Tibial nerve (tissue), 4 donors: ENCODE results near the gene TMEM214. TPM values are rescaled to one million over a fixed set of nuclear protein-coding genes. Genes with fewer than 3 reads are reported as not detected.

Experiments used
- DNase-seq, 2 donors: peaks; one replicate each; pipeline ENCODE4 v3.0.0-alpha.2; 2019; ENCODE audit warnings: low spot score in 2 of 2
- H3K27ac ChIP-seq, 4 donors: fragments of 200-600 bp; sonication (generic) in 3 of 4; one replicate each; pipeline ENCODE4 v1.5.1; 2017 to 2019; ENCODE audit warnings: mild to moderate bottlenecking in 1 of 4
- H3K27me3 ChIP-seq, 2 donors: fragments of 200-600 bp; sonication (generic) in 1 of 2; one replicate each; pipeline versions ENCODE4 v1.5.1 to v1.6.0; 2017 to 2019
- H3K36me3 ChIP-seq, 3 donors: fragments of 200-600 bp; sonication (generic); one replicate each; pipeline ENCODE4 v1.5.1; 2018 to 2019
- H3K4me1 ChIP-seq, 4 donors: fragments of 200-600 bp; sonication (generic) in 3 of 4; one replicate each; pipeline ENCODE4 v1.5.1; 2017 to 2019
- H3K4me3 ChIP-seq, 4 donors: fragments of 200-600 bp; sonication (generic) in 3 of 4; one replicate each; pipeline ENCODE4 v1.5.1; 2017 to 2019; ENCODE audit warnings: mild to moderate bottlenecking in 1 of 4, moderate library complexity in 1 of 4
- H3K9me3 ChIP-seq, 4 donors: fragments of 200-600 bp; sonication (generic) in 3 of 4; one replicate each; pipeline ENCODE4 v1.5.1; 2017 to 2019
- EP300 ChIP-seq, 2 donors: sonication (generic); formaldehyde crosslinking; IDR thresholded peaks; one replicate each; pipeline ENCODE4 v1.6.1; 2017; ENCODE audit warnings: antibody characterized with exemption in 2 of 2, mild to moderate bottlenecking in 1 of 2
- POLR2A ChIP-seq, 2 donors: fragments of 450-650 bp; IDR thresholded peaks; one replicate each; pipeline ENCODE4 v1.6.1; 2017; ENCODE audit warnings: antibody characterized with exemption in 2 of 2, mild to moderate bottlenecking in 2 of 2, moderate library complexity in 2 of 2
- WGBS, 2 donors: methylation state at CpG; one replicate each; pipeline ENCODE4 v1.1.5; 2018; 5-methylcytosine and 5-hydroxymethylcytosine counted together
- total RNA-seq, 4 donors: library from RNA; depleted of rRNA; stranded (reverse); fragments of >200 nt; gene quantifications; one replicate each; pipeline ENCODE4 v1.1.0, GENCODE V29; 2016
- TF ChIP-seq, protein P1 (sequence below), 5 experiments: fragments of 200-600 bp in 3 of 5; fragments of 450-650 bp in 2 of 5; sonication (generic) in 3 of 5; IDR thresholded peaks; one replicate each; pipeline ENCODE4 v1.5.1; 2016 to 2019; ENCODE audit warnings: antibody characterized with exemption in 5 of 5, mild to moderate bottlenecking in 3 of 5, moderate library complexity in 2 of 5

TMEM214 gene
- total RNA-seq, 4 donors from 2014 or later, result 45.7 to 71.4 (median 53.4) TPM

DNA sequence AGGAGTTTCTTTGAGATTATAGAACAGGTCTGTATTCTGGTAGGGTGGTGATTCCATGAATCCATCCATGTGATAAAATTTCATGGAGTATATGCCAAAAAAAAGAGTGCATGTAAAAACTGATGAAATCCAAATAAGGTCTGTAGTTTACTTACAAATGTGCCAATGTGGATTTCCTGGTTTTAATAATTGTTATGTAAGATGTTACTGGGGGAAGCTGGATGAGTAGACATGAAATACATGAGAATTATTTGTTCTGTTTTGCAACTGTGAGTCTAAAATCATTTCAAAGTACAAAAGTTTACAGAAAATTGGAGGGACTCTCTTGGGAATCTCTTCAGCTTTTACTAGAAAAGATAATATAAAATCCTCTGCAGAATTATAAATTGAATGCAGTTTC is 23.7 kb upstream of the TMEM214 start:
- DNase-seq, result no peak
- H3K9me3 ChIP-seq, result no peaks in the 10 kb centered on the region
- H3K4me1 ChIP-seq, result peaks cover 0 to 8% (median 0%) of the 10 kb centered on the region in 4 donors
- no peaks in the 10 kb centered on the region for H3K27me3 ChIP-seq
- H3K4me3 ChIP-seq, result no peak overlapping the region
- H3K36me3 ChIP-seq, result no peaks in the 10 kb centered on the region
- H3K27ac ChIP-seq, result no peak overlapping the region
- TF ChIP-seq POLR2A (IDR thresholded peaks at IDR 0.05), result no peak
- TF ChIP-seq, protein P1, sequence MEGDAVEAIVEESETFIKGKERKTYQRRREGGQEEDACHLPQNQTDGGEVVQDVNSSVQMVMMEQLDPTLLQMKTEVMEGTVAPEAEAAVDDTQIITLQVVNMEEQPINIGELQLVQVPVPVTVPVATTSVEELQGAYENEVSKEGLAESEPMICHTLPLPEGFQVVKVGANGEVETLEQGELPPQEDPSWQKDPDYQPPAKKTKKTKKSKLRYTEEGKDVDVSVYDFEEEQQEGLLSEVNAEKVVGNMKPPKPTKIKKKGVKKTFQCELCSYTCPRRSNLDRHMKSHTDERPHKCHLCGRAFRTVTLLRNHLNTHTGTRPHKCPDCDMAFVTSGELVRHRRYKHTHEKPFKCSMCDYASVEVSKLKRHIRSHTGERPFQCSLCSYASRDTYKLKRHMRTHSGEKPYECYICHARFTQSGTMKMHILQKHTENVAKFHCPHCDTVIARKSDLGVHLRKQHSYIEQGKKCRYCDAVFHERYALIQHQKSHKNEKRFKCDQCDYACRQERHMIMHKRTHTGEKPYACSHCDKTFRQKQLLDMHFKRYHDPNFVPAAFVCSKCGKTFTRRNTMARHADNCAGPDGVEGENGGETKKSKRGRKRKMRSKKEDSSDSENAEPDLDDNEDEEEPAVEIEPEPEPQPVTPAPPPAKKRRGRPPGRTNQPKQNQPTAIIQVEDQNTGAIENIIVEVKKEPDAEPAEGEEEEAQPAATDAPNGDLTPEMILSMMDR (IDR thresholded peaks at IDR 0.05), result no peak

DNA sequence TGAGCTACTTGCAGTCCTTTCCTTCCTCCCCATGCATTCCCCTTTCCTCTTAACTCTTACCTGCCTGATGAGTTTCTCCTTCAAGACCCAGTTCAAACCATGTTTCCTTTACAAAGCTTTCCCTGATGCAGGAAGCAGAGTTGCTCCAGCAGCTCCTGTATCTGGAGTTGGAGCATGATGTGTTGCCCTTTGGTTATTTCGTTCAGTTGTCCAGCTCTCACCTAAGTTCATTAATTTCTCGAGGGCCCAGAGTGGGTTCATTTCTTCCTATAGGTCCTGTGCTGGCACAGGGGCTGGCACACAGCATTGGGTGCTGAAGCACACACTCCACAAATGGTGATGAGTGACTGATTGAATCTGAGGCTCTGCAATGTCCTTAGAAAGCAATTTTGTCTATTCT is 23.0 kb upstream of the TMEM214 start:
- H3K4me3 ChIP-seq, result no peak overlapping the region
- H3K9me3 ChIP-seq, result no peaks in the 10 kb centered on the region
- H3K27ac ChIP-seq, result no peak overlapping the region
- DNase-seq, result no peak
- TF ChIP-seq POLR2A (IDR thresholded peaks at IDR 0.05) (no peak), EP300 (IDR thresholded peaks at IDR 0.05) (no peak)
- no peaks in the 10 kb centered on the region for H3K27me3 ChIP-seq
- H3K36me3 ChIP-seq, result no peaks in the 10 kb centered on the region
- 63 to 75% methylated on average over 2 of the region's 2 CpGs for WGBS, 2 donors
- H3K4me1 ChIP-seq, result peaks cover 0 to 12% (median 0%) of the 10 kb centered on the region in 4 donors

DNA sequence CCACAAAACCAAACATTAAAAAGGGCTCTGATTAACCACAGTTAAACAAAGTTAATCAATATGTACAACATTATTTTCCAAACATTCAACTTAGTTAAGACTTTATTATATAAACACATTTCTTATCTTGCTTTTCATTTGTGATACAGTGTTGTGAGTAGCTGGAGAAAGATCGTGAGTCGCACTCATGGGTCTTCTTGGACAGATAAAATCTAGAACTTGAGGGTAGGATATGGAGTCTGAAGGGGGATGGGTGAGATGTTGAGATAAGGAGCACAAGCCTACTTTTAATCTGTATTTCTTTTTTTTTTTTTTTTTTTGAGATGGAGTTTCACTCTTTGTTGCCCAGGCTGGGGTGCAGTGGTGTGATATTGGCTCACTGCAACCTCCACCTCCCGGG is 22.6 kb upstream of the TMEM214 start:
- no peaks in the 10 kb centered on the region for H3K36me3 ChIP-seq
- TF ChIP-seq EP300 (IDR thresholded peaks at IDR 0.05) (no peak), POLR2A (IDR thresholded peaks at IDR 0.05) (no peak)
- TF ChIP-seq, protein P1 (IDR thresholded peaks at IDR 0.05), result no peak
- WGBS, 2 donors, result 94 to 96% methylated on average over 3 of the region's 3 CpGs
- no peak overlapping the region for H3K4me3 ChIP-seq
- peaks cover 0 to 16% (median 0%) of the 10 kb centered on the region in 4 donors for H3K4me1 ChIP-seq
- H3K27me3 ChIP-seq, result no peaks in the 10 kb centered on the region
- no peak for DNase-seq
- no peak overlapping the region for H3K27ac ChIP-seq
- no peaks in the 10 kb centered on the region for H3K9me3 ChIP-seq

DNA sequence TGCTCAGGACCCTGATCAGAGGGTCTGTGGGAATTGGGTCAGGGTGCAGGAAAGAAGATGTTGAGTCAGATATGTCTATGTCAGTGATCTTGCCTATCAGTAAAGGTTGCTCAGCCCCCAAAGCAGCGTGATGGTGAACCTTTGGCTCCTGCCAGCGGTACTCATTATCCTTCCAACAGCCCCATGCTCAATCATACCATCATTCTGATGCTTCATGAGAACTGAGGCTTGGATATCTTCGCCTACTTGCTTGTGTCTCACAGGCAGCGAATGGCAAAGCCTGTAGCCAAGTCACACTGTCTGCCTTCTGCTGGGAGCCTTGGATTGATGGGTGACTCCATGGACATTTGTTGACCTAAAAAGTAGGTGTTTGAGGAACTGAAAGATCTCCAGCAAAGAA is 19.0 kb upstream of the TMEM214 start:
- Histone ChIP-seq H3K4me3 (no peak overlapping the region), H3K4me1 (peaks cover 0 to 47% (median 10%) of the 10 kb centered on the region in 4 donors), H3K36me3 (no peaks in the 10 kb centered on the region), H3K27me3 (no peaks in the 10 kb centered on the region), H3K27ac (no peak overlapping the region), H3K9me3 (no peaks in the 10 kb centered on the region)
- TF ChIP-seq, protein P1 (IDR thresholded peaks at IDR 0.05), result no peak
- TF ChIP-seq POLR2A (IDR thresholded peaks at IDR 0.05) (no peak), EP300 (IDR thresholded peaks at IDR 0.05) (no peak)
- DNase-seq, result no peak
- 94 to 99% methylated on average over 4 of the region's 4 CpGs for WGBS, 2 donors

DNA sequence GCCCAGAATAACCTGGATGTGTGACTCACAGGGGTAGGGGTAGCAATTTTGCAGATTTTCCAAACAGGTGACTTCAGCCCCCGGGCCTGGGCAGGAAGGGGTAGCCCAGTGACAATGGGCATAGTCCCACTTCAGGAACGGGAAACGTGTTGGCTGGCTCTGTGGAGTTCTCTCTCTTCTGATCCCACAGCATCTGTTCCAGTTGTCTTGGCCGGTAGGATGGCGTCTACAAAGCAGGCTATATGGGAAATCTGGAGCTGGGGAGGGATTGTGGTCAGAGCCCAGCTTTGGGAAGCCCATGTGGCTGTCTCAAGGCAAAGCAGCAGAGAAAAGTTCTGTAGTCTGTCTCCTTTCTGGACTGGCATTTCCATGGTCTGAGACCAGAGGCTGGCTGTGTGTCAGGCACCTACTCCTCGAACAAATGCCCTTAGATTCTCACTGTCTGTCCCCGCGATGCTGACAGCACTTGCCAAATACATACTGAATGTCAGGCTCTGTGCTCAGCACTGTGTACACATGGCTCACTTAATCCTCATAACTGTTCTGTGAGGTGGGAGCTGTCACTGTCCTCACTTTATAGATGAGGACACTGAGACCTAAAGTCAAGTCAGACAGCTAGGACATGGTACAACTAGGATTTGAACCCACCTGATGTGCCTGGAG is 17.9 kb upstream of the TMEM214 start:
- no peaks in the 10 kb centered on the region for H3K27me3 ChIP-seq

More for the DNA sequence above, 17.9 kb upstream of the TMEM214 start:
- no peak for DNase-seq
- H3K36me3 ChIP-seq, result no peaks in the 10 kb centered on the region
- no peaks in the 10 kb centered on the region for H3K9me3 ChIP-seq
- peaks cover 0 to 59% (median 17%) of the 10 kb centered on the region in 4 donors for H3K4me1 ChIP-seq
- no peak overlapping the region for H3K27ac ChIP-seq
- WGBS, 2 donors, result 68 to 72% methylated on average over 7 to 8 of the region's 8 CpGs
- TF ChIP-seq, protein P1 (IDR thresholded peaks at IDR 0.05), result no peak
- no peak for TF ChIP-seq POLR2A (IDR thresholded peaks at IDR 0.05)
- TF ChIP-seq EP300 (IDR thresholded peaks at IDR 0.05), result no peak
- no peak overlapping the region for H3K4me3 ChIP-seq
